GM11168 (cell line): ENCODE measurements around the gene KLK8.

Experiments used
- in situ Hi-C: fragments of 300-500 bp; cut with MboI; formaldehyde crosslinking; loops from one replicate; pipeline ENCODE4 v1.12.0; 2022; ENCODE audit warnings: low sequenced_read_pairs; ENCODE audit not compliant: unreplicated experiment

Gene KLK8, protein sequence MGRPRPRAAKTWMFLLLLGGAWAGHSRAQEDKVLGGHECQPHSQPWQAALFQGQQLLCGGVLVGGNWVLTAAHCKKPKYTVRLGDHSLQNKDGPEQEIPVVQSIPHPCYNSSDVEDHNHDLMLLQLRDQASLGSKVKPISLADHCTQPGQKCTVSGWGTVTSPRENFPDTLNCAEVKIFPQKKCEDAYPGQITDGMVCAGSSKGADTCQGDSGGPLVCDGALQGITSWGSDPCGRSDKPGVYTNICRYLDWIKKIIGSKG

DNA sequence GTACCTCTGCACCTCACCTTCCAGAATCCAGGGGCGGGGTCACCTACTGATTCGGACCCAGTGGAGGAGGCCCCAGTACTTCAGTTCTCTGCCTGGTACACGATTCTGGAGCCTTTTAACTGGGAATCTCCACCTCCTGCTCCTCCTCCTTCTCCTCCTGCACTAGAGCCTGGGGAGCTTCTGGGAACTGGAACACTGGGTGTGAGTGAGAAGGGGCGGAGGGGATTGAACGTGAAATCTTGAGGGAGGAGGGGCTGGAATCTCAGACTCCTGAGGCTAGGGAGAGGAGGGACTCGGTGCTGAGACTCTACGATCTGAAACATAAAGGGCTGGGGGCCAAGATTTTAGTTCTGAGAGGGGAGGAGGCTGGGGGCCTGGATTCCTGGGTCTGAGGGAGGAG, at the start of gene KLK8:
TSS of gene KLK8 (minus strand) at position 90 of the 400 bp plus-strand sequence. CDS start 437 bp downstream, outside the sequence.
- in situ Hi-C loops: no loop called here

DNA sequence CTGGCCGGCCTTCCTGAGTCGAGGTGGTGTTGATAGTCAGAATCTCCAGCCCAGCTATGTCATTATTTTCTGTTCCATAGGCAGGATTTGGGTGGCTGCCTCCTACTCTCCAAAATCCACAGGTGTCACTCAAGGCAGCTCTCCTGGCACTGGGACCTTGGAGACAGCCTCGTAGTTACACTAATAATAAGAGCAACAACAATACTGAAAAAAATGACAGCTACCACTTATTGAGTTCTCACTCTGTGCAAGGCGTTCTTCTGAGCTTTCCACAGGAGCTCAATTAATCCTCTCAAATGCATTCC, 45.6 kb upstream of the KLK8 start:
- in situ Hi-C loops: no loop called here

DNA sequence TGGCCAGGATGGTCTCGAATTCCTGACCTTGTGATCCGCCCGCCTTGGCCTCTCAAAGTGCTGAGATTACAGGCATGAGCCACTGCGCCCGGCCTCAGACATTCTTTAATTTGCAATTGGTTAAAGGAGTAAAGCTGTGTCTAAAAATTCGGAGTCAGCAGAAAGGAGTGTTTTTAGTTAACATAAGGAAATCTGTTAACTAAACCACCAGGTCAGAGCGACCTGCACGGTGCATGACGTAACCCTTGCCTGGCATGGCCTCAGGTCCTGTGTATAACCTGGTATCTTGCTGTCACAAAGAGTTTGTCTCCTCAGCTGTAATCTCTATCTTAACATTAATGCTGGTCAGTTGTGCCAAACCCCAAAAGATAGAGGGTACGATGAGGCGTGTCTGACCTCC, 42.9 kb upstream of the KLK8 start:
- in situ Hi-C loops: no loop called here

DNA sequence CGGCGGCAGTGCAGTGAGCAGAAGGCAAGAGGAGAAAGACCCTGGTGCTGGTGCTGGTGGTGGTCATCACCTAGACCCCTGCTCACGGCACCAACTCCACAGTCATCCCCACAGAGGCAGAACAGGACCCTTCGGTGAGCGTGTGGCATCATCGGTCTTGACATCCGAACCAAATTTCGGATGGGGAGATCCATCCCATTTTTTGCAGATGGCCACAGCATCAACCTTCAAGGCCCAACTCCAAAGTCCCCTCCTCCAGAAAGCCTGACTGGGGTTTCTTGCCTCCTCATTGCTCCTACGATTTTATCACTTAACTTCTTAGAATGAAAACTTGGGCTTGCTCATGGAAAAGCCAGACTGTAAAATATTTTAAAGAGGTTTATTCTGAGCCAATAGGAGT, 42.1 kb upstream of the KLK8 start:
- in situ Hi-C loops: no loop called here

DNA sequence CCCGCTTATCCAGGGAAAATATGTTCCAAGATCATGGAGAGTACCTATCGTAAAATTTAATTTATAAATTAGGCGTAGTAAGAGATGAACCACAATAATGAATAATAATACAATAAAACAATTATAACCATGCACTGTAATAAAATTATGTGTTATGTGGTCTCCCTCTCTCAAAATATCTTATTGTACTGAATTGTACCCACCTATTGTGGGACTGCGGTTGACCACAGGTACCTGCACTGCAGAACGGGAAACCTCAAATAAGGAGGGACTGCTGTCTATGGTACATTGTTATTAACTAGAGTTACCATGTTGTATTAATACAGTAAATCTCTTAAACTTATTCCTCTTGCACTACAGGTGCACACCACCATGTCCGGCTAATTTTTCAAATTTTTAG, 38.7 kb upstream of the KLK8 start:
- in situ Hi-C loops: no loop called here

DNA sequence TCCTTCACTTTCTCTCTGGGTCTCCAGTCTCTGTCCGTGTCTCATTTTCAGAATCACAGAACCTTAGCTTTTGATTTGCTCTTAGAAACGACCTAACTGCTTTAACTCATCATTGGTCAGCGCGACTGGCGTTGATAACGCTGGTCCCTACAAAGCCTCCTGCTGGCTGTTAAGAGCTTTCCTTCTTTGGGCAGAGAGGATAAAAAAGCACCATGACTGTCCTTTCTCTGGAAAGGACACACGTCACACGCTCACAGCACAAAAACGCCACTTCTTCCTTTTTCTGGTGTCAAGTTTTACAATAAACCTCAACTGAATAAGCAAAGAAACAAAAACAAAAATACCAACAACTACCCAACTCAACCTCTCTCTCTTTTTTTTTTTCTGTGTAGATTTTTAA, 35.1 kb upstream of the KLK8 start:
- in situ Hi-C loops: no loop called here

DNA sequence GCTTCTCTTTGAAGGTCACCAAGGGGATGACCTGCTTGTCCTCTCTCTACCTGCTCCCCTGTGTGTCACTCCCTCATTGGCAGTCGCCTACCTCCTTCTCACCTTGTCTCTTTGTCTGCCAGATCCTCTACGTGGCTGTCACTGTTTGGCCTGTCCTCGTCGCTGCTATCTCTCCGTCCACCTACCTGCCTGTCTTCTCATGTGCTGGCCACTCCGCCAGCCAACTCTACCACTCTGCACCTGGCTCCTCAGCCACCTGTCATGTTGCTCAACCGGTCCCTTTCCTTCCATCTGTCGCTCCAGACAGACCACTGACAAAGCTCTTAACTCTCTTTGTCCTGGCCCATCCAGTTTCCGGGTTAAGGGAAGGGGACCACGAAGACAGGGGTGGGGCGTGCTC, 33.3 kb upstream of the KLK8 start, which contains the start of gene KLK12:
TSS of gene KLK12 (minus strand) at position 299 of the 400 bp plus-strand sequence. CDS start 381 bp downstream, outside the sequence.
- in situ Hi-C loops: no loop called here

DNA sequence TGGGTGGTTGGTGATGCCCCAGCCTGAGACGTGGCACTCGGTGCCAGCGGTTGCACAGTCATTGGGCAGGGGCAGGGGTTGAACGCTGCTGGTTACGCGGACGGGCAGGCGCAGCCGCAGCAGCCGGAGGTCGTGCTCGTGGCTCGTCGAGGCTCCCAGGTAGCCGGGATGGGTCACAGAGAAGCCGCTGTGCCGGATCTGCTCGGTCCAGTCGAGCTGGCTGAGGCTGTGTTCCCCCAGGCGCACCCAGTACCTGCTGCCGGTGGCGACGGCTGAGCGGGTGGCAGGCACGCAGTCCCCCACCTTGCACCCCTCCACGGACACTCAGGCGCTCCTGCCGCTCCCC, 30.4 kb upstream of the KLK8 start:
- in situ Hi-C loops: no loop called here

DNA sequence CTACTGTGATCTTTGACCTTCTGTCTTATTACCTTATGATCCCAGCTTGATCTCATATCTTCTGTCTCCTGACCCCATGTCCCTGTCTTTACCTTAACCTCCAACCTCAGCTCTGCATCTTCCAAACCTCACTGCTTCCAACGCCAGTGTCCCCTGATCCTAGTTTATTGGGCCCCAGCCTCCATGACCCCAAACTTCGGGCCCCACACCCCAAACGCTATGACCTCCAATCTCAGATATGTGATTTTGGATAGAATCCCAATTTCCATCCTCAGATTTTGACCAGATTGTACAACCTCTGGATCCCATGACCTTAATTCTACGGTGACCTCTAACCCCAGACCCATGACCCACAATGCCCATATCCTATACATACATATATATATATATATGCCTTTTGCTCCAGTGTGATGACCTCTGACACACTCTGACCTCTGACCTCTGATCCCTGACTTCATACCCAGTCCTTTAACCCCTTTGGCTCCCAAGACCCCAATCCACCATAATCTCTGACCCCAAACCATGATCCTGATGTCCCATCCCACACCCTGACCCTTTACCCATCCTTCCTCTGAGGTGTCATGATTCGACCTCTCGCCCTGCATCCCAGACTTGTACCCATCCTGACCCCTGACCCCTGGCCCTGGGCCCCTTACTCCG, 29.9 kb upstream of the KLK8 start:
- in situ Hi-C loops: no loop called here

DNA sequence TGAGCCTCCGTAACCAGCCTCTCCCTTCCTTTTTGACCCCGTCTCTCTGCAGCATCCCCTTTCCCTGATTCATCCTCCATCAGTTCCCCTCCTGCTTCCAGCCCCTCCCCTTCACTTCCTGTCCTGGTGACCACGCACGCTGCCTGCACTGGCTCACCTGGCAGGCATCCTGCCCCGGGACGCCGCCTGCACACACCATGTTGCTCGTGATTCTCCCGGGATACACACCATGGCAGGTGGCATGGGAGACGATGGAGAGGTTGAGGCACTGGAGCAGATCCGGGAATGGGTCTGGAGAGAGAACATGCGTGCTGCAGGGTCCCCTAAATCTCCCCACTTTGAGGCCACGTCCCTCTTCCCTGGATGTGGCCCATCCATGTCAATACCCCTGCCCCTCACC, 29.2 kb upstream of the KLK8 start:
- in situ Hi-C loops: no loop called here

DNA sequence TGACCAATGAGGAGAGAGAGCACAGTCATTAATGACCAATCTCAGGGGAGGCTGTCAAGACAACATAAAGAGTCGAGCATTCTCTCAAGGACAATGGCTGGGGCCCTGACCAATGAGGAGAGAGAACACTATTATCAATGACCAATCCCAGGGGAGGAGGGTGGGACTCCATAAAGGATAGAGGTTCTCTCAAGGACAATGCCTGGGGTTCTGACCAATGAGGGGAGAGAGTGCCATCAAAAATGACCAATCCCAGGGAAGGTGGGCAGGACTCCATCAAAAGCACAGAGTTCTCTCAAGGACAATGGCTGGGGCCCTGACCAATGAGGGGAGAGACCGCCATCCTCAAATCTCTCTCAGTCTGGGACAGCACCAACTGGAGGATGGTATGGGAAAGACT, 28.3 kb upstream of the KLK8 start:
- in situ Hi-C loops: no loop called here

DNA sequence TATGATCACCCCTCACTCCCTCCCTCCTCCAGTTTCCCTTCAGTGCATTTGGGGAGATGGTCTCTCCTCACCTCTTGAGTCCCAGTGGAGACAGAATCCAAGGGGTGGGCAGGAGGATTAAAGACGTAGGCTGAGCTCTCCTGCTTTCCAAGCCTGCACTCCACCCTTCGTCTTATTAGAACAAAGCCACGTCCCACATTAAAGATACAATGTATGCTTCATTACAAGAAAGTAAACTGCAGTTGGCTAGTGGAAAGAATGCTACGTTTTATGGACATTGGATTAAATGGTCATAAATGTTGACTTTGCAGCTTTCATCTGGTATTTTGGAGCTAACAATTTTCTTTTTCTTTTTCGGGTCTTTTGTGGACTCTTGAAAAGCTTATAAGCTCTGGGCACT, 26.5 kb upstream of the KLK8 start:
- in situ Hi-C loops: no loop called here

DNA sequence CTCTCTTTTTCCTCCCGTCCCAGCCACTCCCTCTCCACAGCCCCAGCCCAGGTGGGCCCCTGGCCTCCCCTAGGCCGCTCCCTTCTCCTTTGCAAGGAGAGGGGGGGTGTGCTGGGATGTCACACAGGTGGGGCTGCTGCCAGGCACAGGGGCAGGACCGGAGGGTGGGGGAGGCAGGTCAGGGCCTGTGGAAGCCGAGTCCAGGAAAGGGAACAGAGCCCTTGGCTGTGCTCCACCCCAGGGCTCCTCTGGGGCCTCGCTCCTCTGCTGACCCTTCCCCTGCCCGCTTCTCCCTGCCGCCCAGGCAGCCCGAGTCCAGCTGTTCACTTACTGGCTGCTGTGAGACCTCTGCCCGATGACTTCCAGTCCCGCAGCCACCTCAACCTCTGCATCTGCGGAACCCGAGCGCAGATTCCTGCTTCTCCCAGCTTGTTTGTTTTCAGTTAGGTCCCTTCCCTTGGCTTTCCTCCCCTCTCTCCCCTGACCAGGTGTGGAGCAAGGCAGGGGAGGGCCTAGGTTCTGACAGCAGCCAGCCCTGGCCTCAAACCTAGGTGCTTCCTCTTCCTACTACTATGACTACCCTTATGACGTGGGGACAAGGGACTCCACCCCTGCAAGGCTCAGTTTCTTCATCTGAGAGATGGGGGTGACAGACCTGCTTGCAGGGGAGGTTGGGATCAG, 25.9 kb upstream of the KLK8 start:
- in situ Hi-C loops: no loop called here

DNA sequence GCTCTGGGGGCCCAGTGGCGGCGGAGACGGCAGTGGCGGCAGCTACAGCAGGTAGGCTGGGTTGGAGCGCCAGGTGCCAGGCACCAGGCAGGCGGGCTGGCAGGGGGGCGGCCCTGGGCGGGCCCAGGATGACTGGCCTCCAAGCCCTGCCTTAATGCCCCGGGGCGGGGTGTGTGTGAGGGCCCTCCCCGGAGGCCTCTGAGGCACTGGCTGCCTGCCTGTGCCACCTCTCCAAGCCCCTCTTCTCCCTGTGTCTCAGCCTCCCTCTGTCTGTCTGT, 25.1 kb upstream of the KLK8 start, which contains the start of gene KLK11:
TSS of gene KLK11 (minus strand) at position 63 of the 278 bp plus-strand sequence. CDS start 985 bp downstream, outside the sequence.
- in situ Hi-C loops: no loop called here

DNA sequence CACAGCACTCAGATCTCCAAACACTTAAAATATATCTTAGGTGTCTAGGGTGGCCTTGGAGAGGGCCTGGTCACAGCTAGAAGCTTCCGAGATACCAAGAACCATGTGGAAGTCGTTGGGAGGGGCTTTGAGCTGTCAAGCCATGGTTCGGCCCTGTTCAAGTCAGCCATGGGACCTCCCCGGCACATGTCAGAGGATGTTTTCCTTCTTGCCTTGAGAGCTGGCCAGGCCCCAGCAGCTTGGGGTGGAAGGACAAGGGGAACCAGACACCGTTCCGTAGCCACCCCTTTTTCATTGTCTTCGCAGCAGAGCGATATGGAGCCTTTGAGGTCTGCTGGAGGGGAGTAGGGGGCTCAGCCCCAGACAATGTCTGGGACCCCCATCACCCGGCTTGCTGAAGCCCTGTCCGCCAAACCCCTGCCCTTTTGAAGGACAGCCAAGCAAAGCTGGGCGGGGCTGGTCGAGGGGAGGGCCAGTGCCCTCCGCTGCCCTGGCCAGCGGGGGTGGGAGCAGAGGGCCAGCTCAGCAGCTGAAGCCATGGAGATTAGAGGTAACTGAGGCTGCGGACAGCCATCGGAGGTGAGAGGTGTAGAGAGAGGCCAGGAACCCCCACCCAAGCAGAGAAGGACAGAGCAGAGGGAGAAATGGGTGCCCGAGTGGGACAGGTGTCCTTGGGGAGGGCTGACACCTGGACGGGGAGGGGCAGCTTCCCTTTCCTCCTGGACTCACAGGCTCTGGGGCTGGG, 24.6 kb upstream of the KLK8 start:
- in situ Hi-C loops: no loop called here

DNA sequence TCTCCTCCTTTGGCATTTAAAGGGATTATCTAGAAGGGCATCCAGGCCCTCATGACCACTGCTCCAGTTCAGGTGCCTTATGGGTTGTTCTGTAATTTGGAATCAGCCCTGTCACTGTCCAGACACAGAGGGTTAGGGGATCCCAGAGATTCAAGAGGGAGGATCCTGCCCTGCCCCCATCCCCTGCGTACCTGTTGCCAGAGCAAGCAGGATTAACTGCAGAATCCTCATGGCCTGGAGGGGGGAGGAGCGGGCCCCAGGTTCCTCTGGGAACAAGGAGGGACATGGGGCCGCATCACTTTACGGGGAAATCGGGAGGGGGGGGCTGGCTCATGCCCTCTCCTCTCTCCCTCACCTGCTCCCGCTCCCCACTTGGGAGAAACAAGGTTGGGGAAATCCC, 24.0 kb upstream of the KLK8 start:
- in situ Hi-C loops: no loop called here

DNA sequence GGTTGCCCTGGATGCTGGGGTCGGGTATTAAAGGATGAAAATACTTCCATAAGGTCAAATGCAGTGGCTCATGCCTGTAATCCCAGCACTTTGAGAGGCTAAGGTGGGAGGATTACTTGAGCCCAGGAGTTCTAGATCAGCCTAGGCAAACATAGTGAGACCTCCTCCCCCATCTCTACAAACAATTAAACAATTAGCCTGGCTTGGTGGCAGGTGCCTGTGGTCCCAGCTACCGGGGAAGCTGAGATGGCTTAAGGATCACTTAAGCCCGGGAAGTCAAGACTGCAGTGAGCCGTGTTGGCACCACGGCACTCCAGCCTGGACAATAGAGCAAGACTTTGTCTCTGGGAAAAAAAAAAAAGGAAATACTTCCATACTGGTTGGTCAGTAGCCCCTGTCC, 23.5 kb upstream of the KLK8 start:
- in situ Hi-C loops: no loop called here

DNA sequence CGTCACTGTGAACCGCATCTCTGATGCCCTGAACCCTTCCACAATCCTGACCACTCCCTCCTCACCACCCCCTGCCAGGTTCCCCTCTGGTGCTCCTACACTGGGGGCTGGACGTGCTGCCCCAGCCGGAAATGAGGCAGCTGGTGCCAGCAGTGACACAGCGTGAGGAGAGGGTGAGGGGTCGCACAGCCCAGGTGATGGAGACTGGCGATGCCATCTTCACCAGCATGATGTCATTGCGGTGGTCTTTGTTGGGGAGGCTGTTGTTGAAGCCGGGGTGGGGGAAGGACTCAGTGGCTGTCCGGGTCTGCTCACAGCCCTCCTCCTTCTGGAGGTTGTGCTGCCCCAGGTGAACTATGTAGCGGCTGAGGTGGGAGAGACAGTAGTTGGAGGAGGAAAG, 22.5 kb upstream of the KLK8 start:
- in situ Hi-C loops: no loop called here

DNA sequence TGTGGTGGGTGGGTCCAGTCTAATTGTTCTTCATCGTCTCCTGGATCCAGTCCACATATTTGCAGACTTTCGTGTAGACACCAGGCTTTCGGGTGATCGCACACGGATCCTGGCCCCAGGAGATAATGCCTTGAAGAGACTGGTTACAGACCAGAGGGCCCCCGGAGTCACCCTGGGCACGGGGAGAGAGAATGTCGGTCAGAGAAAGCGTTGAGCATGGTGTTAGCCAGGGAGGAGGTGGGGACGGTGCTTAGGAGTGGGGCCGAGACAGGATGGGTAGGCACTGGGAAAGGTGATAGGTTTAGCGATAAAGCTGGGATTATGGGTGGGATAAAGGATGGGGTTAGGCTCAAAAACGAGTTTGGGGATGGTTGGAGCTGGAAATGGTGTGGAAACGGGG, 21.1 kb upstream of the KLK8 start:
- in situ Hi-C loops: no loop called here

DNA sequence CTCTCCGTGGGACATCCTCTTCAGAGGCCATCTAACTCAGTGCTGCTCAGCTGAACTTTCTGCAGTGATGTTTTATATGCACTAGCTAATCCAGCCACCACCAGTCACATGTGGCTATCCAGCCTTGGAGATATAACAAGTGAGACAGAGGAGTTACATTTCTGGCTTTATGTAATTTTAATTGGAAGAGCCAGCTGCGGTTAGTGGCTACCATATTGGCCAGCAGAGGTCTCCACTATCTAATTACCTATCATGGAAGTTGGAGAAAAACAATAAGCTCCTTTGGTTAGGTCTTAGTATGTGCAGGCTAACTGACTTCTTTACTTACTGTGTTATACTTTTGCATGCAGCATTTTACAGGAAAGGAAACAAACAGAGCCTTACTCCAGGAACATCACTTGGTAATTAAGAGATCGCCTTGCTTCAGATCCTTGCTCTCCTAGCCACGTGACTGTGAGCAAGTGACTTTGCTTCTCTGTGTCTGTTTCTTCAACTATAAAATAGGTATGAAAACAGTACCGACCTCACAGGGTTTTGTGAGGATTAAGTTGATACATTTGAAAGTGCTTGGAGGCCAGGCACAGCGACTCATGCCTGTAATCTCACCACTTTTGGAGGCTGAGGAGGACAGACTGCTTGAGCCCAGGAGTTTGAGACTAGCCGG, 19.7 kb upstream of the KLK8 start:
- in situ Hi-C loops: no loop called here

DNA sequence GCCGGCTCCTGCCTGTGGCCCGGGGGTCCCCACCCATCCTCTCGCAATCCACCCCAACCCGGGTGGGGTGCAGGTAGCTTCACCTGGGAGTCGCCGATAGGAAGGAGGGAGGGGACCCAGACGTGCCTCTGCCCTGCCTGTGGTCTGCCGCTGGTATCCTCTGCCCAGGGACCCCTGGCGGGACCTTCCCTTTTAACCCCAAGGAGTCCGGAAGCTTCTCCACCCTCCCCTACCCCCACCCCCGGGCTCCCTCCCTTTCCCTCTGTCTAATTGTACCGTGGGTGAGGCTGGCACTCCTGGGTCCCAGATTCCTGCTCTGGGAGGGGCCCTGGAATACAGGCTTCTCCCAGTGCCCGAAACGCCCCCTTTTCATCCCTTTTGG, 18.1 kb upstream of the KLK8 start, which contains the start of gene KLK10:
TSS of gene KLK10 (minus strand) at position 166 of the 382 bp plus-strand sequence. CDS start 579 bp downstream, outside the sequence.
- in situ Hi-C loops: no loop called here
